ENCODE data around the gene KCNQ1.
A peak's percentile ranks its signal among the peaks of the same experiment; 100 is the strongest.
"Not testable (repeated sequence)": the region's sequence is repeated elsewhere in the genome, so short reads cannot be mapped to it uniquely, and the experiment has no call there.

KCNQ1 gene

DNA sequence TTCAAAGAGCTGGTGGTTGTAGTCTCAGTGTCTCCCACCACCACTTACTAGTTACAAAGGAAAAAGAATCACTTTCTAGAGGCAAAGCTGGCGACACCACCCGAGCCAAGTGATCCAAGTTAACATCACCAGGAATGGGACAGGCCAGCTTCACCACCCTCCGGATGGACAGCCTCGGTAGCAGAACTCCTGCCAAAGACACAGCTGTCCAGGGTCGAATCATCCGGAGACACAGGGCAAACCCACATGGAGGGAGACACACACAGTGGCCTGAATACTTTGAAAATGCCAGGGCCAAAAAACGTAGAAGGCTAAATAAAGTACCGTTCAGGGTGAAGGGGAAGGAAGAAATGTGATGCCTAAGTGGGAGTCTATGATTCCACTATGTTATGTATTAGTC, 33.1 kb downstream of the KCNQ1 start:
- ATAC-seq: no peak

DNA sequence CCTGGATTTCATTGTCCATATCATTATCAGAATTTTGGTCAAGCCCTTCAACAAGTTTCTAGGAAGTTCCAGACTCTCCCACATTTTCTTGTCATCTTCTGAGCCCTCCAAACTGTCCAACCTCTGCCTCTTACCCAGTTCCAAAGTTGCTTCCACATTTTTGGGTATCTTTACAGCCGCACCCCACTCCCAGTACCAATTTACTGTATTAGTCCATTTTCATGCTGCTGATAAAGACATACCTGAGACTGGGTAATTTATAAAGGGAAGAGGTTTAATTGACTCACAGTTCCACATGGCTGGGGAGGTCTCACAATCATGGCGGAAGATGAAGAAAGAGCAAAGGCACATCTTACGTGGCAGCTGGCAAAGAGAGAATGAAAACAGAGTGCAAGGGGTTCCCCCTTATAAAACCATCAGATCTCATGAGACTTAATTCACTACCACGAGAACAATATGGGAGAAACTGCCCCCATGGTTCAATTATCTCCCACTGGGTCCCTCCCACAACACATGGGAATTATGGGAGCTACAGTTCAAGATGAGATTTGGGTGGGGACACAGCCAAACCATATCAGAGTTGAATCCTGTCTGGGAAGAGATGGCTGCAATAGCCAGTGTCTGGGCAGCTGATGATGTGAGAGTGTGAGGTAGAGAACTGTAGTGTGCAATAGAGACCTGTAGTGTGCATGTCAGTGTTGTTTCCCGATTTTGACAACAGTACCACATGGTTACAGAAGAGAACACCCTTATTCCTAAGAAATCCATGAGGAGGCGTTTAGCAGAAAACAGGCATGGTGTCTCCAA, 35.5 kb downstream of the KCNQ1 start:
- not testable (repeated sequence) for ATAC-seq

- peak; percentile 69 to 78 for ATAC-seq
Observed at GRCh38 chr11:2480874-2481220, 36.0 kb downstream of the KCNQ1 start.

GRCh38 chr11:2481253-2481652, 36.4 kb downstream of the KCNQ1 start:
- peak; percentile 58 to 59 for ATAC-seq

GRCh38 chr11:2482204-2482603, 37.4 kb downstream of the KCNQ1 start:
- no peak for ATAC-seq

DNA sequence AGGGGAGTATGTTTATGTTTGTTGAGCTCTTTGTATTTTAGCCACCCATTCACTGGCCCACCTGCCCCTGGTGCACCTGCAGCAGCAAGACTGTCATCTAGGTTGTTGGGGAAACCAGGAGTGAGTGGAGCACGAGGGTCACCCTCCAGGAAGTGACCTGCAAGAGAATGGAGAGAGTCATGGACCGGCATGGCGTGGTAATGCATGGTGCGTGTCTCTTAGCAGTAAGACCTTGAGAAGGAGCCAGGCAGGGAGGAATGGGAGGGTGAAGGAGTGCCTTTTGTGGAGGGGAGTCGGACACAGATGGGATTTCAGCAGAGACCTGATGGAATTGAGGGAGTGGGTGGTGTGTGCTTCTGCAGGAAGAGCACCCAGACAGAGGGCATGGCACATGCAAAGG, 37.9 kb downstream of the KCNQ1 start:
- ATAC-seq: no peak

GRCh38 chr11:2483426-2483825, 38.6 kb downstream of the KCNQ1 start:
- no peak for ATAC-seq

GRCh38 chr11:2484576-2485125, 39.8 kb downstream of the KCNQ1 start:
- ATAC-seq: no peak

DNA sequence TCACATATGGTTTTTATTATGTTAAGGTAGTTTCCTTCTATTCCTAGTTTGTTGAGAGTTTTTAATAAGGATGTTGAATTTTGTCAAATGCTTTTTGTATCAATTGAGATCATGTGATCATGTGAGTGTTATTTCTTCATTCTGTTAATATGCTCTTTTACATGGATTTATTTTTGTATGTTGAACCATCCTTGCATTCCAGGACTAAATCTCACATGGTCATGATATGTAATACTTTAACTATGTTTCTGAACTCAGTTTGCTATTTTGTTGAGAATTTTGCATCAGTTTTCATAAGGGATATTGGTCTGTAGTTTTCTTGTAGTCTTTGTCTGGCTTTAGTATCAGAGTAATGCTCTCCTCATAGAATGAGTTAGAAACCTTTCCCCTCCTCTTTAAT, 43.2 kb downstream of the KCNQ1 start:
- ATAC-seq: no peak

DNA sequence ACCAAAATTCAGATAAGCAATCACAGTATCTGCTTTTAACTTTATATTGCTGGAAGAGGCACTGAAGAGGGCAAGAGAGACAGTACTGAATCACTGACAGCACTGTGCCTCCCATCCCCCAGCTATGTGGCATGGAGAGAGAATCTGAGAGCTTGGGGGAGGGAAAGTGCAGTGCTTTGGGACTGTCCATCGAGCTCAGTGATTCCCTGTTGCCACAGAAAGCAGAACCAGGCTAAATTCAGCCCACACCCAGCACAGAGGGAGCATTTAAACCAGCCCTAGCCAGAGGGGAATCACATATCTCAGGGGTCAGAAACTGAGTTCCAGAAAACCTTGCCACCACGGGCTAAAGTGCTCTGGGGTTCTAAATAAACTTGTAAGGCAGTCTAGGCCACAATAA, 44.3 kb downstream of the KCNQ1 start:
- no peak for ATAC-seq

DNA sequence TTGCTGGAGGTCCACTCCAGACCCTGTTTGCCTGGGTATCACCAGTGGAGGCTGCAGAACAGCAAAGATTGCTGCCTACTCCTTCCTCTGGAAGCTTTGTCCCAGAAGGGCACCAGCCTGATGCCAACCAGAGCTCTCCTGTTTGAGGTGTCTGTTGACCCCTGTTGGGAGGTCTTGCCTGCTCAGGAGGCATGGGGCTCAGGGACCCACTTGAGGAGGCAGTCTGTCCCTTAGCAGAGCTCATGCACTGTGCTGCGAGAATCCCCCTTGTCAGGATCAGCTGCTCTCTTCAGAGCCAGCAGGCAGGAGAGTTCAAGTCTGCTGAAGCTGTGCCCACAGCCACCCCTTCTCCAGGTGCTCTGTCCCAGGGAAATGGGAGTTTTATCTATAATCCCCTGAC, 53.1 kb downstream of the KCNQ1 start:
- not testable (repeated sequence) for ATAC-seq

DNA sequence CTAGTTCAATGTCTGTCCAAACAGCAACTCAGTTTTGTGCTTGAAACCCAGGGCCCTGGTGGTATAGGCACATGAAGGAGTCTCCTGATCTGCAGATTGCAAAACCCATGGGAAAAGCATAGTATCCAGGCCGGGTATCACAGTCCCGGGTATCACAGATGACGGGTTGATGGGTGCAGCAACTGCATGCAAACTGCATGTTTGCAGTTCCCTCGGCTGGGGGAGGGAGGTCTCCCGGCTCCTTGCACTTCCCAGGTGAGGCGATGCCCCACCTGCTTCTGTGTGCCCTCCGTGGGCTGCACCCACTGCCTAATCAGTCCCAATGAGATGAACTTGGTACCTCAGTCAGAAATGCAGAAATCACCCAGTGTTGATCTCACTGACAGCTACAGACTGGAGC, 53.9 kb downstream of the KCNQ1 start:
- no peak for ATAC-seq

- ATAC-seq: no peak
Observed at GRCh38 chr11:2507212-2507901, 62.5 kb downstream of the KCNQ1 start.

DNA sequence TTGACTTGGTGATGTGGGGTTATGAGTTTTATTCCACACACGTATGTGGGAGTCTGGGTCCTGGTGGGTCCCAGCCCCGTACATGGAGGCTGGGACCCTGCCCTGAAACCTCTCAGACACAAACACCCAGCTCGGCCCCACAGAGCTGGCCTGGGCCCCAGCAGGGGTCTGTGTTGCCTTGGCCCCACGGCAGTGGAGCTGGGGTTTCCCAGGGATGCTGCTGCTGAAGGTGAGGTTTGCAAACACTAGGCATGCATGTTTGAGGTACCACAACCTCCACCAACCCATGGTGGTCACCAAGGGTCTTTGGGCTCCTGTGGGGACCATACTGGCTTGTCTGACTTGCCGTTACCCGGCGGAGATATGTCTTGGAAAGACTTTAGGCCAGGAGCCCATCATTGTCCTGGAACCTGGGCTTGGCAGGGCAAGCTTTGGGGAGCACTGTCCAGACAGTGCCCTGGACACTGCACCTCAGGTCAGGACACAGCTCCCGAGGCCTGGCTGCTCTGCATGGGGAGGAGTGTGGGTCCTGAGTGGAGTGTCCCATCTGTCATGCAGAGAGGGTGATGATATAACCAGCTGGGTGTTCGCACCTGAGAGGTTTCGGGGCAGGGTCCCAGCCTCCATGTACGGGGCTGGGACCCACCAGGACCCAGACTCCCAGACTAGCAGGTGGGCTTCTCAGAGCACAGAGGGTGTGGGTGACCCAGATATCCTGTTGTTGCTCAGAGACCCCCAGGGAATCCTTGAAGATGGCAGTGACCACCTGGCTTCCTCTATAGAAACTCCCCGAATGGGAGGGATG, 63.3 kb downstream of the KCNQ1 start:
- no peak for ATAC-seq

GRCh38 chr11:2508793-2509192, 64.0 kb downstream of the KCNQ1 start:
- ATAC-seq: no peak

DNA sequence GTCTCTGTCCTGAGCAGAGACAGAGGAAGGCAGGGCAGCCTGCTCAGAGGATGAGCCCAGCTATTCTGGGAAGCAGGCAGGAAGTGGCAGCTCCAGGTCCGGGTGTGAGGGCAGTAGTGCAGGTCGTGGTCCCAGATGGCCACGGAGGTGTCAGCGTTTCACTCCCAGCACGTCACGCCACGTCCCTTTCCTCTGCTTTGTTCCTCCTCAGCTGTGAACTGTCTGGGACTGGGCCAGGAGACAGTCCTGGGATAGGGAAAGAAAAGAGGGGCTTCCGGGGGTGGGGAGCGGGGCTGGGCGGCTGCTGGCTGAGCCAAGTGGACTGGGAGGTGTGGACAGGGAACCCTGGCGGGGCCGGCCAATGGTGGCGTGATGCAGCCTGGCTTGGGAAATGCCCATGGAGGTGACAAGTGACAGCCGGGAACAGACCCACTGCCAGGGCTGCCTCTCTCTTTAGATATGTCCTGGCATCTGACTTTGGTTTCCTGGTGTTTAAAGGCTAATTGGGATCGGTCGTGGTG, 64.7 kb downstream of the KCNQ1 start:
- ATAC-seq: no peak

DNA sequence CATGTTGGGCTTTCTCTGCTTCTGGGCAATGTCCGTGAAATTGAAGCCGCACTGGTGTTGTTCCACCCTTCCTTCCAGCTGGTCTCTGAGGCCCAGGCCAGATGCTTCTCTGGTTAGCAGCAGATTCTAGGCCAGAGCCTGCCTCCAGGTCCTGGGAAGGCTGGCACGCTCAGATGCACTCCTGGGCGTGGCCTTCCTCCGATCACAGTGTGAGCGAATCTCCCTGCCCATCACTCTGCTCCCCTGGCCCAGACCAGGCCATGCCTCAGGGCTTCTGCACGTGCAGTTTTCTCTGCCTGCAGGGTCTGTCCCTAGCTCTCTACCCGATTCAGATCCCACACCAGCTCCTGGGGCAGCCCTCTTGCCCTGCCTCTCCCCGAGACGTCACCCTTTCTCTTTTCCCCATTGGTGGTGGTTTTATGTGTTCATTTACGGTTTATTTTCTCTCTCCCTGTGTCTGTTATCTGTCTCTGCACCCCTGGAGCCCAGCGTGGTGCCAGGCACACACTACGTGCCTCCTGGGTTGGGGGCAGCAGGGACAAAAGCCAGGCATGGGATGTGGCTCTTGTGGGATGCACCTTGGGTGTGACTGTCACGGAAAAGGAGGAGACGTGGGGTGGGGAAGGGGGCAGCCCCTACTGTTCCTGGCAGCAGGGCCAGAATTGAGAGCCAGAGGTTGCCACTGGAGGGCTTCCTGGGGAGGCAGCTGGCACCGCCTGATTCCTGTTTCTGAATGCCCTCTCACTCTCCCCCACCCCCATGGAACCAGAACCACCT, 66.0 kb downstream of the KCNQ1 start:
- no peak for ATAC-seq

- ATAC-seq: no peak
Observed at GRCh38 chr11:2511421-2512369, 66.9 kb downstream of the KCNQ1 start.

- no peak for ATAC-seq
Observed at GRCh38 chr11:2512431-2513407, 67.9 kb downstream of the KCNQ1 start.

DNA sequence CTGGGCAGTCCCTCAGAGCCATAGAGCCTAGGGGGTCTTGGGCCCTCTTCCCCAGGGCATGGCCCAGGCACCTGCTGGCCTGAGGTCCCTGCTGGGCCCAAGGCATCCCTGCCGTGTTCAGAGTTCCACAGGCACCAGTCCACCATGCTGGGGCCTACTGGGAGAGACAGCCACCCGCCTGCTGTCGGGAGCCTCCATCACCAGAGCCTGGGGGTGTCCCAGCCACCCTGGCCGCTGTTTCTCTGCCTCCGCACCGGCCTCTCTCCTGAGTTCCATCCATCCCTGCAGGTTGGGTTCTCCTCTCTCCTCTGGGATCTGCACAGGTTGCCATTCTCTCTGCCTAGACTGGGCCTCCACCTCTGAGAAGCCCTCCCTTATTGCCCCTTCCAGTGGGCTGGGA, 68.6 kb downstream of the KCNQ1 start:
- ATAC-seq: no peak

Data from activated CD4-positive, CD25-positive, alpha-beta regulatory T cell treated with anti-CD3 and anti-CD28 coated beads, Interleukin-2, amount 50 U/mL, for 24 hours (primary cell).